K562 (cell line): ENCODE data around the gene MRPL38. TPM values are rescaled to one million over a fixed set of nuclear protein-coding genes. Genes with fewer than 3 reads are reported as not detected.

ENCODE experiments used
- MCM7 ChIP-seq, 2 experiments: fragments of 450-650 bp; IDR thresholded peaks; 2 replicates each; pipeline ENCODE4 v1.6.1; 2016 to 2018
- MEIS2 ChIP-seq: fragments of 450-650 bp; IDR thresholded peaks from 2 replicates; pipeline ENCODE4 v1.6.1; 2014; ENCODE audit warnings: mild to moderate bottlenecking; ENCODE audit not compliant: partially characterized antibody
- NONO ChIP-seq, 2 experiments: fragments of 200-400 bp in 1 of 2; fragments of 450-650 bp in 1 of 2; formaldehyde crosslinking in 1 of 2; IDR thresholded peaks; 2 replicates each; pipeline ENCODE4 v1.6.1; 2017; ENCODE audit warnings: low read depth in 2 of 2, mild to moderate bottlenecking in 2 of 2, moderate library complexity in 2 of 2, low read length in 1 of 2
- SOX6 ChIP-seq: fragments of 450-650 bp; IDR thresholded peaks from 2 replicates; pipeline ENCODE4 v1.6.1; 2014; ENCODE audit warnings: mild to moderate bottlenecking
- TARDBP ChIP-seq: fragments of 450-650 bp; IDR thresholded peaks from 2 replicates; pipeline ENCODE4 v1.6.1; 2016
- ZNF347 ChIP-seq: fragments of 450-650 bp; formaldehyde crosslinking; IDR thresholded peaks from 2 replicates; pipeline ENCODE4 v1.4.0; 2020; ENCODE audit warnings: low read depth, mild to moderate bottlenecking, moderate library complexity
- polyA plus RNA-seq, 8 experiments: library from polyadenylated mRNA; depleted of rRNA in 4 of 8; stranded (reverse) in 5 of 8; unstranded in 3 of 8; fragments of >200 nt; fragmentation: Nextera tagmentation in 2 of 8; fragmentation: Illumina TruSeq in 1 of 8; extraction: Ambion mirVana in 2 of 8; extraction: Trizol in 1 of 8; gene quantifications; 2 replicates each; pipeline versions ENCODE4 v1.2.1 to v1.2.3, GENCODE V29; 2011 to 2014; ENCODE audit warnings: inconsistent platforms in 1 of 8, missing spikeins in 1 of 8
- total RNA-seq, 7 experiments: library from RNA; depleted of rRNA in 6 of 7; stranded (reverse); fragments of >200 nt in 6 of 7; fragmentation: Illumina TruSeq in 2 of 7; extraction: Trizol in 2 of 7; gene quantifications; 2 replicates each; pipeline versions ENCODE4 v1.2.1 to v1.2.3, GENCODE V29; 2011 to 2021; ENCODE audit warnings: low replicate concordance in 1 of 7
- TF ChIP-seq, protein P1 (sequence below): sonication (generic); formaldehyde crosslinking; IDR thresholded peaks from 2 replicates; pipeline ENCODE4 v1.4.0; 2020; ENCODE audit warnings: mild to moderate bottlenecking, missing genetic modification reagents
- TF ChIP-seq, protein P2 (sequence below): fragments of 150-350 bp; conservative IDR thresholded peaks from 2 replicates; pipeline ENCODE4 v1.6.1; 2014; ENCODE audit warnings: low read length

The MRPL38 gene
- total and polyA plus RNA-seq, 9 of the 15 experiments (the other 6 are each of a cell fraction or from before 2014, with no cell fraction given) = 4.5 to 154 (median 48.5) TPM

DNA sequence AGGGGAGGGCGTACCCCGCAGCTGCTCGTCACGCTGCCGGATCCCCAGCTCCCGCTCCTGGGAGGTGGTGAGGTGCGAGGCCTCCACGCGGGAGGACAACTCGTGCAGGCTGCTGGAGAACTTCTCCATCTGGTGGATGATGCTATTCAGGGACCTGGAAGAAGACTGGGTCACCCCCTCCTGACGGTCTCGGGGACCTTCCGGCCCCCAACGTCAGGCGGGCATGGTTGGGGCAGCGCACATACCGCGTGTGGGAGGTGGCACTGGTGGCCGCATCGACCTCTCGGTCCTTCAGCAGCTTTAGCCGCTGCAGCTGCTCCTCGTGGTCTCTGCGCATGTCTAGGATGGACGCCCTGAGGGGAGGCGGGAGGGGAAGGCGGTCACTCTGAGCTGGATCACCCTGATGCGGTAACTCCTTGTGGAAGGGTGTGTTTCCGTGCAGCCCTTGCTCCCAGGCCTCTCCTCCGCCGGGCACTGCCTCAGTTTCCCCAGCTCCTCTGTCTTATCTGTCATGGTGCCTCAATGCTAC, 13.3 kb upstream of the MRPL38 start (continued):
- TF ChIP-seq, protein P1, sequence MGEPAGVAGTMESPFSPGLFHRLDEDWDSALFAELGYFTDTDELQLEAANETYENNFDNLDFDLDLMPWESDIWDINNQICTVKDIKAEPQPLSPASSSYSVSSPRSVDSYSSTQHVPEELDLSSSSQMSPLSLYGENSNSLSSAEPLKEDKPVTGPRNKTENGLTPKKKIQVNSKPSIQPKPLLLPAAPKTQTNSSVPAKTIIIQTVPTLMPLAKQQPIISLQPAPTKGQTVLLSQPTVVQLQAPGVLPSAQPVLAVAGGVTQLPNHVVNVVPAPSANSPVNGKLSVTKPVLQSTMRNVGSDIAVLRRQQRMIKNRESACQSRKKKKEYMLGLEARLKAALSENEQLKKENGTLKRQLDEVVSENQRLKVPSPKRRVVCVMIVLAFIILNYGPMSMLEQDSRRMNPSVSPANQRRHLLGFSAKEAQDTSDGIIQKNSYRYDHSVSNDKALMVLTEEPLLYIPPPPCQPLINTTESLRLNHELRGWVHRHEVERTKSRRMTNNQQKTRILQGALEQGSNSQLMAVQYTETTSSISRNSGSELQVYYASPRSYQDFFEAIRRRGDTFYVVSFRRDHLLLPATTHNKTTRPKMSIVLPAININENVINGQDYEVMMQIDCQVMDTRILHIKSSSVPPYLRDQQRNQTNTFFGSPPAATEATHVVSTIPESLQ (CRISPR knock-in tag) = no peak
- TF ChIP-seq TARDBP = no peak
- TF ChIP-seq, protein P2, sequence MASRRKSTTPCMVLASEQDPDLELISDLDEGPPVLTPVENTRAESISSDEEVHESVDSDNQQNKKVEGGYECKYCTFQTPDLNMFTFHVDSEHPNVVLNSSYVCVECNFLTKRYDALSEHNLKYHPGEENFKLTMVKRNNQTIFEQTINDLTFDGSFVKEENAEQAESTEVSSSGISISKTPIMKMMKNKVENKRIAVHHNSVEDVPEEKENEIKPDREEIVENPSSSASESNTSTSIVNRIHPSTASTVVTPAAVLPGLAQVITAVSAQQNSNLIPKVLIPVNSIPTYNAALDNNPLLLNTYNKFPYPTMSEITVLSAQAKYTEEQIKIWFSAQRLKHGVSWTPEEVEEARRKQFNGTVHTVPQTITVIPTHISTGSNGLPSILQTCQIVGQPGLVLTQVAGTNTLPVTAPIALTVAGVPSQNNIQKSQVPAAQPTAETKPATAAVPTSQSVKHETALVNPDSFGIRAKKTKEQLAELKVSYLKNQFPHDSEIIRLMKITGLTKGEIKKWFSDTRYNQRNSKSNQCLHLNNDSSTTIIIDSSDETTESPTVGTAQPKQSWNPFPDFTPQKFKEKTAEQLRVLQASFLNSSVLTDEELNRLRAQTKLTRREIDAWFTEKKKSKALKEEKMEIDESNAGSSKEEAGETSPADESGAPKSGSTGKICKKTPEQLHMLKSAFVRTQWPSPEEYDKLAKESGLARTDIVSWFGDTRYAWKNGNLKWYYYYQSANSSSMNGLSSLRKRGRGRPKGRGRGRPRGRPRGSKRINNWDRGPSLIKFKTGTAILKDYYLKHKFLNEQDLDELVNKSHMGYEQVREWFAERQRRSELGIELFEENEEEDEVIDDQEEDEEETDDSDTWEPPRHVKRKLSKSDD = no peak
- no peak for TF ChIP-seq NONO (IDR thresholded peaks at IDR 0.05; ENCODE audit: low read depth in 2 of 2, low read length in 1 of 2)
- TF ChIP-seq MEIS2 = no peak
- no peak for TF ChIP-seq SOX6
- no peak for TF ChIP-seq MCM7 (IDR thresholded peaks at IDR 0.05)
- no peak for TF ChIP-seq ZNF347 (CRISPR knock-in tag)
